Measurements from ENCODE around the gene GSTA3.

Gene GSTA3

GRCh38 chr6:52881996-52882841 is 27.3 kb downstream of the GSTA3 start:
- Histone ChIP-seq H3K18ac (ENCODE audit: low read length) (peak overlapping the region; percentile 78), H3K27me3 (ENCODE audit: control insufficient read depth in 3 of 3, insufficient read depth in 3 of 3, low read depth in 1 of 3, low read length in 3 of 3) (no peaks in the 10 kb centered on the region), H3K4ac (ENCODE audit: low read length) (no peak overlapping the region), H3K23ac (ENCODE audit: low read depth, low read length, poor library complexity) (no peak overlapping the region), H2BK5ac (ENCODE audit: low read length) (no peak overlapping the region), H3K4me3 (ENCODE audit: low read length in 2 of 2) (peak overlapping the region; percentile 29 to 77), H2BK15ac (ENCODE audit: low read length) (no peak overlapping the region), H3K4me2 (ENCODE audit: insufficient read depth, low read length, poor library complexity, severe bottlenecking) (peak overlapping the region; percentile 65), H3K79me1 (ENCODE audit: low read depth, low read length) (no peaks in the 10 kb centered on the region), H3K4me1 (ENCODE audit: control insufficient read depth in 2 of 2, insufficient read depth in 1 of 2, low read depth in 1 of 2, low read length in 2 of 2) (peaks cover 0 to 2% of the 10 kb centered on the region in 2 donors), H3K9me3 (replicated peaks in 1 of 2; ENCODE audit: control insufficient read depth in 2 of 2, insufficient read depth in 1 of 2, low read depth in 1 of 2, low read length in 2 of 2) (no peaks in the 10 kb centered on the region), H3K27ac (replicated peaks; ENCODE audit: low read length) (no peak overlapping the region), H4K91ac (ENCODE audit: low read depth, low read length, poor library complexity) (no peak overlapping the region), H3K14ac (ENCODE audit: low read length) (no peak overlapping the region), H4K8ac (ENCODE audit: low read depth, low read length) (no peak overlapping the region), H2BK12ac (ENCODE audit: low read length) (no peak overlapping the region), H2AK5ac (ENCODE audit: low read depth, low read length) (no peak overlapping the region), H2AFZ (ENCODE audit: low read length) (peak overlapping the region; percentile 85), H2BK120ac (ENCODE audit: low read depth, low read length) (no peak overlapping the region), H3K9ac (ENCODE audit: low read depth, low read length, poor library complexity) (no peak overlapping the region), H3K36me3 (replicated peaks in 1 of 2; ENCODE audit: control insufficient read depth in 2 of 2, insufficient read depth in 2 of 2, low read length in 2 of 2) (no peaks in the 10 kb centered on the region)
- peak; percentile 50 for DNase-seq (ENCODE audit: low spot score)
- no CpG with 5 or more reads among the region's 18 CpGs for WGBS, 2 donors (ENCODE audit: extremely low coverage in 2 of 2, insufficient read length in 2 of 2, insufficient replicate concordance in 1 of 2)

GRCh38 chr6:52881662-52881995 is 27.9 kb downstream of the GSTA3 start:
- Histone ChIP-seq H4K8ac (ENCODE audit: low read depth, low read length) (no peak overlapping the region), H3K4me2 (ENCODE audit: insufficient read depth, low read length, poor library complexity, severe bottlenecking) (no peak overlapping the region), H2AFZ (ENCODE audit: low read length) (peak overlapping the region; percentile 85), H3K9ac (ENCODE audit: low read depth, low read length, poor library complexity) (no peak overlapping the region), H3K4me1 (ENCODE audit: control insufficient read depth in 2 of 2, insufficient read depth in 1 of 2, low read depth in 1 of 2, low read length in 2 of 2) (peaks cover 0 to 2% of the 10 kb centered on the region in 2 donors), H3K4ac (ENCODE audit: low read length) (no peak overlapping the region), H2AK5ac (ENCODE audit: low read depth, low read length) (no peak overlapping the region), H3K18ac (ENCODE audit: low read length) (no peak overlapping the region), H3K14ac (ENCODE audit: low read length) (no peak overlapping the region), H3K9me3 (replicated peaks in 1 of 2; ENCODE audit: control insufficient read depth in 2 of 2, insufficient read depth in 1 of 2, low read depth in 1 of 2, low read length in 2 of 2) (no peaks in the 10 kb centered on the region), H2BK15ac (ENCODE audit: low read length) (no peak overlapping the region), H3K4me3 (ENCODE audit: low read length in 2 of 2) (no peak overlapping the region), H2BK5ac (ENCODE audit: low read length) (no peak overlapping the region), H4K91ac (ENCODE audit: low read depth, low read length, poor library complexity) (no peak overlapping the region), H3K36me3 (replicated peaks in 1 of 2; ENCODE audit: control insufficient read depth in 2 of 2, insufficient read depth in 2 of 2, low read length in 2 of 2) (no peaks in the 10 kb centered on the region), H3K23ac (ENCODE audit: low read depth, low read length, poor library complexity) (no peak overlapping the region), H2BK12ac (ENCODE audit: low read length) (no peak overlapping the region), H2BK120ac (ENCODE audit: low read depth, low read length) (no peak overlapping the region), H3K27ac (replicated peaks; ENCODE audit: low read length) (no peak overlapping the region), H3K27me3 (ENCODE audit: control insufficient read depth in 3 of 3, insufficient read depth in 3 of 3, low read depth in 1 of 3, low read length in 3 of 3) (no peaks in the 10 kb centered on the region), H3K79me1 (ENCODE audit: low read depth, low read length) (no peaks in the 10 kb centered on the region)
- DNase-seq (ENCODE audit: low spot score): no peak
- no CpG with 5 or more reads among the region's 4 CpGs for WGBS, 2 donors (ENCODE audit: extremely low coverage in 2 of 2, insufficient read length in 2 of 2, insufficient replicate concordance in 1 of 2)

- H3K23ac ChIP-seq (ENCODE audit: low read depth, low read length, poor library complexity): no peak overlapping the region
- no peak overlapping the region for H3K27ac ChIP-seq (replicated peaks; ENCODE audit: low read length)
- DNase-seq (ENCODE audit: low spot score): no peak
- no peaks in the 10 kb centered on the region for H3K79me1 ChIP-seq (ENCODE audit: low read depth, low read length)
- no CpG with 5 or more reads among the region's 2 CpGs for WGBS, 2 donors (ENCODE audit: extremely low coverage in 2 of 2, insufficient read length in 2 of 2, insufficient replicate concordance in 1 of 2)
- peaks cover 0 to 2% of the 10 kb centered on the region in 2 donors for H3K4me1 ChIP-seq (ENCODE audit: control insufficient read depth in 2 of 2, insufficient read depth in 1 of 2, low read depth in 1 of 2, low read length in 2 of 2)
- no peak overlapping the region for H2BK15ac ChIP-seq (ENCODE audit: low read length)
- H2BK12ac ChIP-seq (ENCODE audit: low read length): no peak overlapping the region
- H3K9me3 ChIP-seq (replicated peaks in 1 of 2; ENCODE audit: control insufficient read depth in 2 of 2, insufficient read depth in 1 of 2, low read depth in 1 of 2, low read length in 2 of 2): no peaks in the 10 kb centered on the region
- H3K18ac ChIP-seq (ENCODE audit: low read length): no peak overlapping the region
- H3K4me2 ChIP-seq (ENCODE audit: insufficient read depth, low read length, poor library complexity, severe bottlenecking): no peak overlapping the region
- H4K91ac ChIP-seq (ENCODE audit: low read depth, low read length, poor library complexity): no peak overlapping the region
- no peak overlapping the region for H3K4ac ChIP-seq (ENCODE audit: low read length)
- no peak overlapping the region for H2AFZ ChIP-seq (ENCODE audit: low read length)
- H3K27me3 ChIP-seq (ENCODE audit: control insufficient read depth in 3 of 3, insufficient read depth in 3 of 3, low read depth in 1 of 3, low read length in 3 of 3): peaks cover 0 to 1% (median 0%) of the 10 kb centered on the region in 3 experiments
- H2AK5ac ChIP-seq (ENCODE audit: low read depth, low read length): no peak overlapping the region
- no peaks in the 10 kb centered on the region for H3K36me3 ChIP-seq (replicated peaks in 1 of 2; ENCODE audit: control insufficient read depth in 2 of 2, insufficient read depth in 2 of 2, low read length in 2 of 2)
- H2BK5ac ChIP-seq (ENCODE audit: low read length): no peak overlapping the region
- no peak overlapping the region for H2BK120ac ChIP-seq (ENCODE audit: low read depth, low read length)
- no peak overlapping the region for H3K9ac ChIP-seq (ENCODE audit: low read depth, low read length, poor library complexity)
- H4K8ac ChIP-seq (ENCODE audit: low read depth, low read length): no peak overlapping the region
- H3K14ac ChIP-seq (ENCODE audit: low read length): no peak overlapping the region
- no peak overlapping the region for H3K4me3 ChIP-seq (ENCODE audit: low read length in 2 of 2)
Measured at GRCh38 chr6:52877786-52878185, 31.7 kb downstream of the GSTA3 start.

GRCh38 chr6:52877168-52877567 is 32.3 kb downstream of the GSTA3 start:
- Histone ChIP-seq H3K79me1 (ENCODE audit: low read depth, low read length) (no peaks in the 10 kb centered on the region), H2BK5ac (ENCODE audit: low read length) (no peak overlapping the region), H3K4me3 (ENCODE audit: low read length in 2 of 2) (no peak overlapping the region), H4K91ac (ENCODE audit: low read depth, low read length, poor library complexity) (no peak overlapping the region), H3K27ac (replicated peaks; ENCODE audit: low read length) (no peak overlapping the region), H2BK12ac (ENCODE audit: low read length) (no peak overlapping the region), H2BK120ac (ENCODE audit: low read depth, low read length) (no peak overlapping the region), H3K9me3 (replicated peaks in 1 of 2; ENCODE audit: control insufficient read depth in 2 of 2, insufficient read depth in 1 of 2, low read depth in 1 of 2, low read length in 2 of 2) (no peaks in the 10 kb centered on the region), H3K18ac (ENCODE audit: low read length) (no peak overlapping the region), H2AK5ac (ENCODE audit: low read depth, low read length) (no peak overlapping the region), H4K8ac (ENCODE audit: low read depth, low read length) (no peak overlapping the region), H3K4ac (ENCODE audit: low read length) (no peak overlapping the region), H3K4me2 (ENCODE audit: insufficient read depth, low read length, poor library complexity, severe bottlenecking) (no peak overlapping the region), H2AFZ (ENCODE audit: low read length) (no peak overlapping the region), H3K27me3 (ENCODE audit: control insufficient read depth in 3 of 3, insufficient read depth in 3 of 3, low read depth in 1 of 3, low read length in 3 of 3) (peaks cover 0 to 5% (median 0%) of the 10 kb centered on the region in 3 experiments), H3K14ac (ENCODE audit: low read length) (no peak overlapping the region), H3K23ac (ENCODE audit: low read depth, low read length, poor library complexity) (no peak overlapping the region), H2BK15ac (ENCODE audit: low read length) (no peak overlapping the region), H3K36me3 (replicated peaks in 1 of 2; ENCODE audit: control insufficient read depth in 2 of 2, insufficient read depth in 2 of 2, low read length in 2 of 2) (no peaks in the 10 kb centered on the region), H3K4me1 (ENCODE audit: control insufficient read depth in 2 of 2, insufficient read depth in 1 of 2, low read depth in 1 of 2, low read length in 2 of 2) (peaks cover 0 to 1% of the 10 kb centered on the region in 2 donors), H3K9ac (ENCODE audit: low read depth, low read length, poor library complexity) (no peak overlapping the region)
- no CpG with 5 or more reads among the region's 3 CpGs for WGBS, 2 donors (ENCODE audit: extremely low coverage in 2 of 2, insufficient read length in 2 of 2, insufficient replicate concordance in 1 of 2)
- DNase-seq (ENCODE audit: low spot score): no peak

Data from neuronal stem cell (in vitro differentiated cells).